Measurements from ENCODE around the gene DOK1. TPM values are rescaled to one million over a fixed set of nuclear protein-coding genes. Genes with fewer than 3 reads are reported as not detected.

DOK1 gene
- total RNA-seq, 1 experiment from 2014 or later: 2.1 TPM

- BruUV-seq (replicated peaks): no TSS peak
Measured at GRCh38 chr2:74531666-74532065, 22.9 kb upstream of the DOK1 start.

GRCh38 chr2:74532222-74532621, 22.3 kb upstream of the DOK1 start:
- H3K9me3 Mint-ChIP-seq (ENCODE audit: low read depth, unreplicated experiment): no peaks in the 10 kb centered on the region
- no TSS peak for BruUV-seq (replicated peaks)
- no peak for TF ChIP-seq CTCF (IDR thresholded peaks at IDR 0.05; ENCODE audit: unreplicated experiment)
- no peak for DNase-seq
- CTCF ChIA-PET: interaction anchor here (0.7 to 1.9 kb wide), 4 partner anchors 26 to 74 kb away, joined by 3 to 11 read pairs (median 5); partner anchors contain the start of genes CCDC142, TTC31 and WBP1
- intact Hi-C loops (cut with micrococcal nuclease; ENCODE audit: unreplicated experiment): loop anchor here (1.0 to 10.0 kb wide), 2 partner anchors 49 to 197 kb away; partner anchors contain the start of gene TTC31
- H3K36me3 Mint-ChIP-seq (ENCODE audit: insufficient read depth, unreplicated experiment): peaks cover 34% of the 10 kb centered on the region
- H3K4me3 Mint-ChIP-seq (ENCODE audit: low read depth, unreplicated experiment): no peak overlapping the region
- no peak overlapping the region for H3K27ac Mint-ChIP-seq (ENCODE audit: unreplicated experiment)
- H3K4me1 Mint-ChIP-seq (ENCODE audit: low read depth, unreplicated experiment): peaks cover 28% of the 10 kb centered on the region
- H3K27me3 Mint-ChIP-seq (ENCODE audit: unreplicated experiment): peaks cover 18% of the 10 kb centered on the region

More at GRCh38 chr2:74531666-74532065, 22.9 kb upstream of the DOK1 start:
- no peaks in the 10 kb centered on the region for H3K9me3 Mint-ChIP-seq (ENCODE audit: low read depth, unreplicated experiment)
- no peak overlapping the region for H3K27ac Mint-ChIP-seq (ENCODE audit: unreplicated experiment)
- CTCF ChIA-PET: interaction anchor here (0.7 to 1.9 kb wide), 5 partner anchors 17 to 73 kb away, joined by 3 to 11 read pairs (median 5); partner anchors contain the start of genes CCDC142, TLX2, TTC31 and WBP1
- peaks cover 12% of the 10 kb centered on the region for H3K27me3 Mint-ChIP-seq (ENCODE audit: unreplicated experiment)
- intact Hi-C loops (cut with micrococcal nuclease; ENCODE audit: unreplicated experiment): loop anchor here (1.0 to 10.0 kb wide), 2 partner anchors 48 to 197 kb away; partner anchors contain the start of gene TTC31
- TF ChIP-seq CTCF (IDR thresholded peaks at IDR 0.05; ENCODE audit: unreplicated experiment): no peak
- peaks cover 40% of the 10 kb centered on the region for H3K36me3 Mint-ChIP-seq (ENCODE audit: insufficient read depth, unreplicated experiment)
- no peak overlapping the region for H3K4me3 Mint-ChIP-seq (ENCODE audit: low read depth, unreplicated experiment)
- DNase-seq: no peak
- peaks cover 28% of the 10 kb centered on the region for H3K4me1 Mint-ChIP-seq (ENCODE audit: low read depth, unreplicated experiment)

- Mint-ChIP-seq H3K36me3 (ENCODE audit: insufficient read depth, unreplicated experiment) (peaks cover 28% of the 10 kb centered on the region), H3K27ac (ENCODE audit: unreplicated experiment) (no peak overlapping the region), H3K4me1 (ENCODE audit: low read depth, unreplicated experiment) (peaks cover 19% of the 10 kb centered on the region), H3K4me3 (ENCODE audit: low read depth, unreplicated experiment) (no peak overlapping the region), H3K27me3 (ENCODE audit: unreplicated experiment) (peaks cover 30% of the 10 kb centered on the region), H3K9me3 (ENCODE audit: low read depth, unreplicated experiment) (no peaks in the 10 kb centered on the region)
- DNase-seq: no peak
- no peak for TF ChIP-seq CTCF (IDR thresholded peaks at IDR 0.05; ENCODE audit: unreplicated experiment)
- CTCF ChIA-PET: no interaction called here
- no TSS peak for BruUV-seq (replicated peaks)
- intact Hi-C loops (cut with micrococcal nuclease; ENCODE audit: unreplicated experiment): loop anchor here (10.0 kb wide), 1 partner anchor 199 kb away; no protein-coding TSS in a partner anchor
Measured at GRCh38 chr2:74533464-74533863, 21.1 kb upstream of the DOK1 start.

GRCh38 chr2:74534411-74534810, 20.1 kb upstream of the DOK1 start:
- no peak overlapping the region for H3K4me3 Mint-ChIP-seq (ENCODE audit: low read depth, unreplicated experiment)
- no peak overlapping the region for H3K27ac Mint-ChIP-seq (ENCODE audit: unreplicated experiment)
- no TSS peak for BruUV-seq (replicated peaks)
- no peak for DNase-seq
- peaks cover 40% of the 10 kb centered on the region for H3K27me3 Mint-ChIP-seq (ENCODE audit: unreplicated experiment)
- H3K4me1 Mint-ChIP-seq (ENCODE audit: low read depth, unreplicated experiment): peaks cover 17% of the 10 kb centered on the region
- peaks cover 18% of the 10 kb centered on the region for H3K36me3 Mint-ChIP-seq (ENCODE audit: insufficient read depth, unreplicated experiment)
- CTCF ChIA-PET: no interaction called here
- intact Hi-C loops (cut with micrococcal nuclease; ENCODE audit: unreplicated experiment): loop anchor here (10.0 kb wide), 1 partner anchor 200 kb away; no protein-coding TSS in a partner anchor
- no peaks in the 10 kb centered on the region for H3K9me3 Mint-ChIP-seq (ENCODE audit: low read depth, unreplicated experiment)
- TF ChIP-seq CTCF (IDR thresholded peaks at IDR 0.05; ENCODE audit: unreplicated experiment): no peak

Measured in Calu3 (cell line).